Endothelial cell of umbilical vein (primary cell): ENCODE data around the gene FRMD5. TPM values are rescaled to one million over a fixed set of nuclear protein-coding genes. Genes with fewer than 3 reads are reported as not detected.

ENCODE experiments used
- BruUV-seq: library from RNA; stranded (reverse); fragments of 400-500 nt; replicated peaks from 2 replicates; lab custom pipeline; 2021; lab: Mats Ljungman, UMichigan
- CTCF ChIA-PET: fragments of 300-600, 350-600 bp; sonication (Branson Sonifier 250); formaldehyde crosslinking; loops from one replicate; lab custom pipeline; 2021; ENCODE audit warnings: antibody characterized with exemption, inconsistent platforms; lab: Charles Lee
- POLR2A ChIA-PET: fragments of 300-600, 350-600 bp; sonication (Branson Sonifier 250); formaldehyde crosslinking; loops from one replicate; lab custom pipeline; 2021; ENCODE audit warnings: antibody characterized with exemption, inconsistent platforms; lab: Charles Lee
- DNase-seq: peaks from one replicate; pipeline ENCODE4 v3.0.0-alpha.2; 2011; ENCODE audit warnings: low read depth, low spot score
- FAIRE-seq: peaks from 2 replicates; lab custom pipeline; 2011; peaks lifted over from hg19 to GRCh38; lab: Jason Lieb, UNC
- H2AFZ ChIP-seq: 2 replicates; pipeline ENCODE4 v1.6.0; 2012; ENCODE audit warnings: low read depth, low read length, control low read depth, inconsistent platforms
- H3K27ac ChIP-seq: 2 replicates; pipeline ENCODE4 v1.5.1; 2011; ENCODE audit warnings: low read depth, mild to moderate bottlenecking, control low read depth, low read length, moderate library complexity; ENCODE audit not compliant: insufficient read depth
- H3K27me3 ChIP-seq, 2 experiments: 2 replicates each; pipeline versions ENCODE4 v1.6.0 to v1.6.1; 2011; ENCODE audit warnings: low read length in 2 of 2, mixed read lengths in 1 of 2; ENCODE audit not compliant: control insufficient read depth in 2 of 2, insufficient read depth in 2 of 2
- H3K36me3 ChIP-seq, 2 experiments: 2 replicates in 1 of 2; 3 replicates in 1 of 2; pipeline ENCODE4 v1.5.1; 2011; ENCODE audit warnings: low read length in 2 of 2, mild to moderate bottlenecking in 1 of 2, moderate library complexity in 1 of 2; ENCODE audit not compliant: control insufficient read depth in 2 of 2, insufficient read depth in 2 of 2; ENCODE audit errors: extremely low read depth in 1 of 2
- H3K4me1 ChIP-seq: 3 replicates; pipeline ENCODE4 v1.5.1; 2011; ENCODE audit warnings: mild to moderate bottlenecking, low read length; ENCODE audit not compliant: control insufficient read depth, insufficient read depth; ENCODE audit errors: extremely low read depth
- H3K4me2 ChIP-seq: 2 replicates; pipeline ENCODE4 v1.6.1; 2011; ENCODE audit warnings: low read length, control low read depth, mixed read lengths; ENCODE audit not compliant: insufficient read depth
- H3K4me3 ChIP-seq, 3 experiments: fragments of 200-600 bp in 1 of 3; sonication (generic), shearing (Covaris generic) in 1 of 3; replicated peaks in 1 of 3; 2 replicates each; pipeline ENCODE4 v1.5.1; 2011 to 2016; ENCODE audit warnings: control low read depth in 3 of 3, low read length in 3 of 3, mild to moderate bottlenecking in 2 of 3, inconsistent platforms in 1 of 3, low read depth in 1 of 3, moderate library complexity in 1 of 3; ENCODE audit not compliant: insufficient read depth in 1 of 3
- H3K79me2 ChIP-seq: 2 replicates; pipeline ENCODE4 v1.6.0; 2012; ENCODE audit warnings: low read length, inconsistent platforms; ENCODE audit not compliant: control insufficient read depth, insufficient read depth
- H3K9ac ChIP-seq: replicated peaks from 2 replicates; pipeline ENCODE3; 2011; ENCODE audit warnings: low read length, control low read depth; ENCODE audit not compliant: insufficient read depth; ENCODE audit errors: extremely low read depth
- H3K9me1 ChIP-seq: replicated peaks from 3 replicates; pipeline ENCODE4 v1.6.0; 2011; ENCODE audit warnings: mild to moderate bottlenecking, low read length; ENCODE audit not compliant: control insufficient read depth, insufficient read depth; ENCODE audit errors: extremely low read depth
- H3K9me3 ChIP-seq: replicated peaks from 2 replicates; pipeline ENCODE4 v1.5.1; 2012; ENCODE audit warnings: low read length, inconsistent platforms; ENCODE audit not compliant: control insufficient read depth, insufficient read depth
- H4K20me1 ChIP-seq: replicated peaks from 2 replicates; pipeline ENCODE3; 2011; ENCODE audit warnings: mild to moderate bottlenecking, low read length; ENCODE audit not compliant: control insufficient read depth, insufficient read depth; ENCODE audit errors: extremely low read depth
- CTCF ChIP-seq, 2 donors: IDR thresholded peaks; 1 replicate in 1 of 2; 2 replicates in 1 of 2; pipeline ENCODE4 v1.5.1; 2011; ENCODE audit warnings: low read length in 2 of 2, mild to moderate bottlenecking in 2 of 2, moderate library complexity in 2 of 2, control low read depth in 1 of 2, inconsistent platforms in 1 of 2, low read depth in 1 of 2; ENCODE audit not compliant: insufficient read depth in 1 of 2; ENCODE audit errors: extremely low read depth in 1 of 2
- EZH2 ChIP-seq: IDR thresholded peaks from 2 replicates; pipeline ENCODE4 v1.6.1; 2012; ENCODE audit warnings: borderline replicate concordance, low read depth, mild to moderate bottlenecking, moderate library complexity, low read length, inconsistent platforms; ENCODE audit not compliant: severe bottlenecking
- FOS ChIP-seq: IDR thresholded peaks from 2 replicates; pipeline ENCODE4 v1.6.1; 2011; ENCODE audit warnings: mild to moderate bottlenecking, low read length, moderate library complexity, borderline replicate concordance; ENCODE audit not compliant: insufficient read depth
- GATA2 ChIP-seq: IDR thresholded peaks from 2 replicates; pipeline ENCODE4 v1.7.0; 2011; ENCODE audit warnings: low read depth, mild to moderate bottlenecking, moderate library complexity, mixed read lengths, low read length; ENCODE audit not compliant: insufficient read length, insufficient read depth
- JUN ChIP-seq: IDR thresholded peaks from 2 replicates; pipeline ENCODE4 v1.6.1; 2011; ENCODE audit warnings: borderline replicate concordance, low read depth; ENCODE audit not compliant: insufficient read length, insufficient read depth
- MYC ChIP-seq: IDR thresholded peaks from one replicate; pipeline ENCODE4 v1.6.1; 2011; ENCODE audit warnings: mild to moderate bottlenecking, low read depth, low read length
- POLR2A ChIP-seq: IDR thresholded peaks from 2 replicates; pipeline ENCODE4 v1.6.1; 2012; ENCODE audit warnings: low read depth, mild to moderate bottlenecking, control low read depth, low read length
- POLR2AphosphoS5 ChIP-seq: IDR thresholded peaks from 2 replicates; pipeline ENCODE4 v1.6.1; 2012; ENCODE audit warnings: low read depth, mild to moderate bottlenecking, control low read depth, low read length, moderate library complexity; ENCODE audit not compliant: insufficient read depth
- dilution Hi-C: fragments of 300-500 bp; cut with MboI; formaldehyde crosslinking; loops from one replicate; pipeline ENCODE4 v1.15.0; 2019; ENCODE audit warnings: low sequenced_read_pairs; ENCODE audit not compliant: extremely low pct_ligation_motif_present
- intact Hi-C: fragments of 100-400 bp; cut with micrococcal nuclease; formaldehyde crosslinking; loops from one replicate; pipeline ENCODE4 v1.10.0; 2022
- polyA plus RNA-seq, 4 experiments: library from polyadenylated mRNA; depleted of rRNA in 3 of 4; stranded (reverse) in 3 of 4; unstranded in 1 of 4; fragments of >200 nt; gene quantifications; 2 replicates each; pipeline versions ENCODE4 v1.2.1 to v1.2.3, GENCODE V29; 2011 to 2012; ENCODE audit warnings: missing spikeins in 1 of 4
- total RNA-seq: library from RNA; stranded (reverse); gene quantifications from 2 replicates; pipeline ENCODE4 v1.2.3, GENCODE V29; 2021
- TF ChIP-seq, protein P1 (sequence below): IDR thresholded peaks from 2 replicates; pipeline ENCODE4 v1.6.1; 2011; ENCODE audit not compliant: insufficient read depth, insufficient read length

The FRMD5 gene
- total and polyA plus RNA-seq, 2 donors (not counting 3 experiments of a cell fraction or from before 2014, with no cell fraction given) = 16.7 to 20.2 TPM

GRCh38 chr15:44148580-44148979, 46.5 kb downstream of the FRMD5 start:
- no peaks in the 10 kb centered on the region for H4K20me1 ChIP-seq
- ChIA-PET POLR2A (no interaction called here), CTCF (no interaction called here)
- H3K79me2 ChIP-seq = no peaks in the 10 kb centered on the region
- DNase-seq = no peak
- H3K27ac ChIP-seq = no peak overlapping the region
- H3K4me2 ChIP-seq = no peak overlapping the region
- H3K9me3 ChIP-seq = no peaks in the 10 kb centered on the region
- no peak overlapping the region for H3K4me3 ChIP-seq
- no peak for FAIRE-seq
- no peaks in the 10 kb centered on the region for H3K27me3 ChIP-seq
- H3K9ac ChIP-seq = no peak overlapping the region
- dilution Hi-C loops = no loop called here
- no peaks in the 10 kb centered on the region for H3K4me1 ChIP-seq
- no peaks in the 10 kb centered on the region for H3K36me3 ChIP-seq
- TF ChIP-seq FOS = no peak
- no peak for TF ChIP-seq EZH2
- TF ChIP-seq POLR2A = no peak
- no peak for TF ChIP-seq MYC
- TF ChIP-seq POLR2AphosphoS5 = no peak
- TF ChIP-seq GATA2 = no peak
- TF ChIP-seq, protein P1, sequence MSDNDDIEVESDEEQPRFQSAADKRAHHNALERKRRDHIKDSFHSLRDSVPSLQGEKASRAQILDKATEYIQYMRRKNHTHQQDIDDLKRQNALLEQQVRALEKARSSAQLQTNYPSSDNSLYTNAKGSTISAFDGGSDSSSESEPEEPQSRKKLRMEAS = no peak
- no peak for TF ChIP-seq CTCF (IDR thresholded peaks at IDR 0.05; ENCODE audit: extremely low read depth in 1 of 2, insufficient read depth in 1 of 2, low read depth in 1 of 2, low read length in 2 of 2)
- TF ChIP-seq JUN = no peak
- H2AFZ ChIP-seq = no peak overlapping the region
- no TSS peak for BruUV-seq
- intact Hi-C loops = no loop called here
- H3K9me1 ChIP-seq = no peaks in the 10 kb centered on the region
